Measurements from ENCODE around the gene UBQLN3.

DNA sequence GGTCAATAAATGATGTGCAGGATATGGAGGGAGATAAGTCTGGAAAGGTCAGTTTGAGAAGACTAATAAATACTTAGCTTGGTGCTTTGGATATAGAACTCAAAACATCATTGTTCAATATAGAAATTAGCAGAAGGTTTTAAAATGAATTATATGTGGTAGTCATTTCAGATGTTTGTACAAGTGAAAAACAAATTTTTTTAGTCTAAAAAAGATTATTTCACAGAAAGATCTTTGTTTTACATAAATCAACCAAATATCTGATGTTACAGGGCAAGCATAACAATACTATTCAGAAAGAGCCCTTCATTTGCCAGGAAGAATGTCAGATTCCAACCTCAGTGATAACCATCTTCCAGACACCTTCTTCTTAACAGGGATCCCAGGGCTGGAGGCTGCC lies 21.4 kb downstream of the UBQLN3 start, which contains the start of gene OR52D1:
- TF ChIP-seq, protein P1, sequence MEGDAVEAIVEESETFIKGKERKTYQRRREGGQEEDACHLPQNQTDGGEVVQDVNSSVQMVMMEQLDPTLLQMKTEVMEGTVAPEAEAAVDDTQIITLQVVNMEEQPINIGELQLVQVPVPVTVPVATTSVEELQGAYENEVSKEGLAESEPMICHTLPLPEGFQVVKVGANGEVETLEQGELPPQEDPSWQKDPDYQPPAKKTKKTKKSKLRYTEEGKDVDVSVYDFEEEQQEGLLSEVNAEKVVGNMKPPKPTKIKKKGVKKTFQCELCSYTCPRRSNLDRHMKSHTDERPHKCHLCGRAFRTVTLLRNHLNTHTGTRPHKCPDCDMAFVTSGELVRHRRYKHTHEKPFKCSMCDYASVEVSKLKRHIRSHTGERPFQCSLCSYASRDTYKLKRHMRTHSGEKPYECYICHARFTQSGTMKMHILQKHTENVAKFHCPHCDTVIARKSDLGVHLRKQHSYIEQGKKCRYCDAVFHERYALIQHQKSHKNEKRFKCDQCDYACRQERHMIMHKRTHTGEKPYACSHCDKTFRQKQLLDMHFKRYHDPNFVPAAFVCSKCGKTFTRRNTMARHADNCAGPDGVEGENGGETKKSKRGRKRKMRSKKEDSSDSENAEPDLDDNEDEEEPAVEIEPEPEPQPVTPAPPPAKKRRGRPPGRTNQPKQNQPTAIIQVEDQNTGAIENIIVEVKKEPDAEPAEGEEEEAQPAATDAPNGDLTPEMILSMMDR (IDR thresholded peaks at IDR 0.05), result no peak
- no peak for TF ChIP-seq POLR2A (IDR thresholded peaks at IDR 0.05)

Data from testis (tissue), 2 donors.